ENCODE measurements around the gene STRIP2.
"Not testable (repeated sequence)": the region's sequence is repeated elsewhere in the genome, so short reads cannot be mapped to it uniquely, and the experiment has no call there.

Gene STRIP2

GRCh38 chr7:129529643-129530042, 95.4 kb downstream of the STRIP2 start:
- Histone ChIP-seq H3K27me3 (replicated peaks) (no peaks in the 10 kb centered on the region), H3K27ac (no peak overlapping the region), H3K4me3 (ENCODE audit: low read depth, low read length) (no peak overlapping the region), H3K36me3 (replicated peaks) (no peaks in the 10 kb centered on the region)
- in situ Hi-C loops (cut with HindIII; ENCODE audit: low pct_ligation_motif_present, low sequenced_read_pairs) = no loop called here
- no peak for DNase-seq
- no peak for TF ChIP-seq CTCF (IDR thresholded peaks at IDR 0.05; ENCODE audit: low read depth, low read length, missing control alignments)

DNA sequence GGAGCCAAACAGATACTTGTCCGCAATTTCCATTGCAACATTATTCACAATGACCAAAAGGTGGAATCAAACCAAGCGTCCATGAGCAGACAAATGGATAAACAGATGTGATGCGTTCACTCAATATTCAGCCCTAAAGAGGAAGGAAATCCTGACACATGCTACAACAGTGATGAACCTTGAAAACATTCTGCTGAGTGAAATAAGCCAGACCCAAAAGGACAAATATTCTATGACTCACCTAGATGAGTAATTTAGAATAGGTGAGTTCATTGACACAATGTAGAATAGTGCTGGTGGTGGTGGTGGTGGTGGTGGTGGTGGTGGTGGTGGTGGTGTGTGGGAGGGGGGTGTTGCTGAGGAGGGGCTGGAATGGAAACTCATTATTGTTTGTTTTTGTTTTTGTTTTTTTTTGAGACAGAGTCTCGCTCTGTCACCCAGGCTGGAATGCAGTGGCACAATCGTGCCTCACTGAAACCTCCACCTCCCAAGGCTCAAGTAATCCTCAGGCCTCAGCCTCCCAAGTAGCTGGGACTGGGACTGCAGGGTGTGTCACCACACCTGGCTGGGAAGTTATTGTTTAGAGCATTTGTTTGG, 96.7 kb downstream of the STRIP2 start:
- in situ Hi-C loops (cut with HindIII; ENCODE audit: low pct_ligation_motif_present, low sequenced_read_pairs) = no loop called here
- TF ChIP-seq CTCF (IDR thresholded peaks at IDR 0.05; ENCODE audit: low read depth, low read length, missing control alignments) = no peak
- peak; percentile 39 for DNase-seq
- Histone ChIP-seq H3K4me3 (ENCODE audit: low read depth, low read length) (no peak overlapping the region), H3K27ac (no peak overlapping the region), H3K27me3 (replicated peaks) (no peaks in the 10 kb centered on the region), H3K36me3 (replicated peaks) (no peaks in the 10 kb centered on the region)

- no peaks in the 10 kb centered on the region for H3K36me3 ChIP-seq (replicated peaks)
- TF ChIP-seq CTCF (IDR thresholded peaks at IDR 0.05; ENCODE audit: low read depth, low read length, missing control alignments) = no peak
- DNase-seq = no peak
- no peak overlapping the region for H3K27ac ChIP-seq
- in situ Hi-C loops (cut with HindIII; ENCODE audit: low pct_ligation_motif_present, low sequenced_read_pairs) = no loop called here
- no peaks in the 10 kb centered on the region for H3K27me3 ChIP-seq (replicated peaks)
- no peak overlapping the region for H3K4me3 ChIP-seq (ENCODE audit: low read depth, low read length)
Observed at GRCh38 chr7:129531721-129532120, 97.5 kb downstream of the STRIP2 start.

GRCh38 chr7:129532375-129532774, 98.1 kb downstream of the STRIP2 start:
- Histone ChIP-seq H3K27ac (no peak overlapping the region), H3K36me3 (replicated peaks) (no peaks in the 10 kb centered on the region), H3K27me3 (replicated peaks) (no peaks in the 10 kb centered on the region), H3K4me3 (ENCODE audit: low read depth, low read length) (no peak overlapping the region)
- in situ Hi-C loops (cut with HindIII; ENCODE audit: low pct_ligation_motif_present, low sequenced_read_pairs) = no loop called here
- no peak for TF ChIP-seq CTCF (IDR thresholded peaks at IDR 0.05; ENCODE audit: low read depth, low read length, missing control alignments)
- no peak for DNase-seq

DNA sequence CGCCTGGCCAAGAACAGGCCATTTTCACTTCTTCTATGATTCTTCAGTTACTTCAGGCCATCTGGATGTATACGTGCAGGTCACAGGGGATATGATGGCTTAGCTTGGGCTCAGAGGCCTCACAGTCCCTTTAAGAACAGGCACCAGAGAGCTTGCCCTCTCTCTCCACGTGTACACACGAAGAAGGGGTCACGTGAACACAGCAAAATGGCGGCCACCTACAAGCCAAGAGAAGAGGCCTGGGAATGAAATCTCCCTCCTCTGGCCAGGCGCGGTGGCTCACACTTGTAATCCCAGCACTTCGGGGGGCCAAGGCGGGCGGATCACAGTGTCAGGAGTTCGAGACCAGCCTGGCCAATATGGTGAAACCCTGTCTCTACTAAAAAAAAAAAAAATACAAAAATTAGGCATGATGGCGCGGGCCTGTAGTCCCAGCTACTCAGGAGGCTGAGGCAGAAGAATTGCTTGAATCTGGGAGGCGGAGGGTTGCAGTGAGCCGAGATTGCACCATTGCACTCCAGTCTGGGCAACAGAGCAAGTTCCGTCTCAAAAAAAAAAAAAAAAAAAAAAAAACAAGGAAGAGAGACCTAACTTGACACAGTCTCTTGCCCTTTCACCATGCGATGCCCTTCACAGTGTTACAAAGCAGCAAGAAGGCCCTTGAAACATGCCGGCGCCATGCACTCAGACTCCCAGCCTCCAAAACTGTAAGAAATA, 100.5 kb downstream of the STRIP2 start:
- H3K36me3 ChIP-seq (replicated peaks); H3K4me3 ChIP-seq (ENCODE audit: low read depth, low read length); in situ Hi-C loops (cut with HindIII; ENCODE audit: low pct_ligation_motif_present, low sequenced_read_pairs); H3K27ac ChIP-seq; H3K27me3 ChIP-seq (replicated peaks); DNase-seq: not testable (repeated sequence)

DNA sequence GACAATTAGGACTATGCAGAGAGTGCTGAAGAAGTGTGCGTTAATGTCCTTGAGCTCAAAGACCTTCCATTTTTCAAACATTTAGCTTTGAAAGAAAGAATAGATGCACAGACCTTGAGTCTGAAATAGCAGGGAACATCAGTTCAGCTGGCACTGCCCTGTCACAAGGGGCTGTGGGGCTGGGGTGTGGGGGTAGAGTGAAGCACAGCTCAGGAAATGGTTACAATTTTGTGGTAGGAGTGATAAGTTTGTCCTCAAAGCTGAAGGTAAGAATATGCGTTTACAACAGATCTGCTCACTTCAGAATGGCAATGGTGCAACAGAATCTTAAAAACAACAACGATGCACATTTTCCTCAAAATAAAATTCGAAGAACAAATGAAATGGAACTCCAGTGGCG, 101.7 kb downstream of the STRIP2 start:
- in situ Hi-C loops (cut with HindIII; ENCODE audit: low pct_ligation_motif_present, low sequenced_read_pairs) = no loop called here
- Histone ChIP-seq H3K27ac (no peak overlapping the region), H3K27me3 (replicated peaks) (no peaks in the 10 kb centered on the region), H3K36me3 (replicated peaks) (no peaks in the 10 kb centered on the region), H3K4me3 (ENCODE audit: low read depth, low read length) (no peak overlapping the region)
- DNase-seq = no peak
- no peak for TF ChIP-seq CTCF (IDR thresholded peaks at IDR 0.05; ENCODE audit: low read depth, low read length, missing control alignments)

All from brain microvascular endothelial cell (primary cell).